Measurements from ENCODE around the gene ZDHHC1. TPM values are rescaled to one million over a fixed set of nuclear protein-coding genes. Genes with fewer than 3 reads are reported as not detected.

Gene ZDHHC1
- total RNA-seq, 4 donors from 2014 or later, result 7.5 to 26.7 (median 17.3) TPM

- Histone ChIP-seq H3K9me3 (no peaks in the 10 kb centered on the region), H3K4me3 (no peak overlapping the region), H3K36me3 (no peaks in the 10 kb centered on the region), H3K27ac (no peak overlapping the region), H3K27me3 (no peaks in the 10 kb centered on the region), H3K4me1 (no peaks in the 10 kb centered on the region)
- TF ChIP-seq, protein P1, sequence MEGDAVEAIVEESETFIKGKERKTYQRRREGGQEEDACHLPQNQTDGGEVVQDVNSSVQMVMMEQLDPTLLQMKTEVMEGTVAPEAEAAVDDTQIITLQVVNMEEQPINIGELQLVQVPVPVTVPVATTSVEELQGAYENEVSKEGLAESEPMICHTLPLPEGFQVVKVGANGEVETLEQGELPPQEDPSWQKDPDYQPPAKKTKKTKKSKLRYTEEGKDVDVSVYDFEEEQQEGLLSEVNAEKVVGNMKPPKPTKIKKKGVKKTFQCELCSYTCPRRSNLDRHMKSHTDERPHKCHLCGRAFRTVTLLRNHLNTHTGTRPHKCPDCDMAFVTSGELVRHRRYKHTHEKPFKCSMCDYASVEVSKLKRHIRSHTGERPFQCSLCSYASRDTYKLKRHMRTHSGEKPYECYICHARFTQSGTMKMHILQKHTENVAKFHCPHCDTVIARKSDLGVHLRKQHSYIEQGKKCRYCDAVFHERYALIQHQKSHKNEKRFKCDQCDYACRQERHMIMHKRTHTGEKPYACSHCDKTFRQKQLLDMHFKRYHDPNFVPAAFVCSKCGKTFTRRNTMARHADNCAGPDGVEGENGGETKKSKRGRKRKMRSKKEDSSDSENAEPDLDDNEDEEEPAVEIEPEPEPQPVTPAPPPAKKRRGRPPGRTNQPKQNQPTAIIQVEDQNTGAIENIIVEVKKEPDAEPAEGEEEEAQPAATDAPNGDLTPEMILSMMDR (IDR thresholded peaks at IDR 0.05), result peak in 3 of 4 experiments; percentile 18 to 39 (median 29)
- TF ChIP-seq EP300 (IDR thresholded peaks at IDR 0.05) (no peak), POLR2A (IDR thresholded peaks at IDR 0.05) (no peak)
- ATAC-seq, result no peak
Observed at GRCh38 chr16:67349172-67349571, 67.1 kb downstream of the ZDHHC1 start.

DNA sequence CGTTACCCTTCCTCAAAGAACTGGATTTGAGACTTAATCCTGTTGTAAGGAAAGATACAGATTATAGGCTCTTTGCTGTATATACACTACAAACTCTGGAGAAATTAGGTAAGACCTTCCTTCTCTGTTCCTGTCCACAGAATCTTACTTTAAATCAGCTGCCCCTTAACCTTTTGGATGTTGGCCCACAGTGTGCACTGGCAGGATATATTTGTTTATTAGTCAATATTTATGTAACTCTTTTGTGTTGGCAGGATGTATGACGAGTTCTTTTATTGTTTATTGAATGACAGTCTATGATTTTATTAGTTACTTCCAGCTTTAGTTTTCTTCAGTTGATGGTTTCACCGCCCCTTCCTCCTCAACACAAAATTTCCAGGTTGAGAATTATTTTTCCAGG, 69.9 kb downstream of the ZDHHC1 start:
- 69 to 82% methylated on average over 3 of the region's 3 CpGs for WGBS, 2 donors (ENCODE audit: low coverage in 1 of 2)
- no peaks in the 10 kb centered on the region for H3K27me3 ChIP-seq
- no peaks in the 10 kb centered on the region for H3K36me3 ChIP-seq
- H3K4me1 ChIP-seq, result no peaks in the 10 kb centered on the region
- ATAC-seq, result no peak
- H3K27ac ChIP-seq, result no peak overlapping the region
- H3K4me3 ChIP-seq, result no peak overlapping the region
- TF ChIP-seq, protein P1 (IDR thresholded peaks at IDR 0.05), result no peak
- TF ChIP-seq POLR2AphosphoS5 (IDR thresholded peaks at IDR 0.05), result no peak
- TF ChIP-seq EP300 (IDR thresholded peaks at IDR 0.05), result no peak
- TF ChIP-seq POLR2A (IDR thresholded peaks at IDR 0.05), result no peak
- H3K9me3 ChIP-seq, result no peaks in the 10 kb centered on the region

DNA sequence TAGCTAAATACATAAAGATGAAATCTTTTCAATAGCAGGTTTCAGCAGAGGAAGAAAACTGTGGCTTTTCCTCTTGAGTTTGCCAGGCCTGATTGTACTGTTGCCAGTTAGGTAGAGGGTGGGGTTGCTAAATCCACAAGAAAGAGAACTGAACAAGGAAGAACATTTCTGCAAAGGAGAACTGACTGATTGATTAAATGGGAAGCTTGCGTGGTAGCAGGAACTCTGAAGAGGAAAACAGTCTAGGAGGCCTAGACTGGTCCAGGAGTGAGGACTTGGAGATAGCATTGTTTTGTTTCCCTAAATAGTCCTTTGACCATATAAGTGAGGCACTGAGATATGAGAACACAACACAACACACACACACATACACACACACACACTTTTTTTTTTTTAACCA, 70.9 kb downstream of the ZDHHC1 start:
- H3K9me3 ChIP-seq, result no peaks in the 10 kb centered on the region
- 63 to 67% methylated on average over 1 of the region's 1 CpG for WGBS, 2 donors (ENCODE audit: low coverage in 1 of 2)
- no peak overlapping the region for H3K4me3 ChIP-seq
- no peak for ATAC-seq
- no peak for TF ChIP-seq POLR2AphosphoS5 (IDR thresholded peaks at IDR 0.05)
- no peak for TF ChIP-seq EP300 (IDR thresholded peaks at IDR 0.05)
- TF ChIP-seq POLR2A (IDR thresholded peaks at IDR 0.05), result no peak
- TF ChIP-seq, protein P1 (IDR thresholded peaks at IDR 0.05), result no peak
- no peaks in the 10 kb centered on the region for H3K36me3 ChIP-seq
- H3K27ac ChIP-seq, result no peak overlapping the region
- H3K27me3 ChIP-seq, result no peaks in the 10 kb centered on the region
- H3K4me1 ChIP-seq, result no peaks in the 10 kb centered on the region

Small RNA genes within 50 kb of the gene (small RNA-seq; reads per million reads assigned to genes)
- 0 reads per million in 4 donors for gene RNU1-123P

Other genes starting within 250 kb of the ZDHHC1 start
- 10 to 100 TPM; 23.0 to 78.9 (median 49.9) TPM for gene NOL3, start 245.9 kb downstream of the ZDHHC1 start, total RNA-seq
- gene MATCAP1, start 232.5 kb downstream of the ZDHHC1 start, total RNA-seq, result 10 to 100 TPM in 2 of 4 donors, 1 to 10 TPM in 2; 6.7 to 37.4 (median 19.2) TPM
- gene EXOC3L1, start 226.3 kb downstream of the ZDHHC1 start, total RNA-seq, result 1 to 10 TPM; 1.6 to 6.1 (median 2.6) TPM
- 10 to 100 TPM; 55.0 to 89.8 (median 76.2) TPM for gene E2F4, start 224.3 kb downstream of the ZDHHC1 start, total RNA-seq
- gene ELMO3, start 217.3 kb downstream of the ZDHHC1 start, total RNA-seq, result 1 to 10 TPM in 2 of 4 donors, under 1 TPM in 2; 0.15 to 3.9 (median 1.3) TPM
- 10 to 100 TPM; 15.4 to 34.7 (median 30.7) TPM for gene TMEM208, start 189.3 kb downstream of the ZDHHC1 start, total RNA-seq
- 10 to 100 TPM in 3 of 4 donors, 1 to 10 TPM in 1; 9.7 to 15.5 (median 12.9) TPM for gene FHOD1, start 169.0 kb downstream of the ZDHHC1 start, total RNA-seq
- under 1 TPM; 0.13 to 0.93 (median 0.21) TPM for gene SLC9A5, start 167.5 kb downstream of the ZDHHC1 start, total RNA-seq
- 10 to 100 TPM in 1 of 4 donors, 1 to 10 TPM in 3; 3.0 to 14.4 (median 6.1) TPM for gene PLEKHG4, start 136.9 kb downstream of the ZDHHC1 start, total RNA-seq
- under 1 TPM in 2 of 4 donors, not detected in 2; 0.13 to 0.19 TPM for gene KCTD19, start 89.7 kb downstream of the ZDHHC1 start, total RNA-seq
- under 1 TPM in 1 of 4 donors, not detected in 3; 0.27 TPM for gene LRRC36, start 89.7 kb downstream of the ZDHHC1 start, total RNA-seq
- 100 to 1,000 TPM in 1 of 4 donors, 10 to 100 TPM in 3; 14.8 to 111 (median 55.0) TPM for gene TPPP3, start 23.0 kb downstream of the ZDHHC1 start, total RNA-seq
- 1 to 10 TPM in 1 of 4 donors, under 1 TPM in 2, not detected in 1; 0.19 to 2.1 (median 0.27) TPM for gene HSD11B2, start 14.6 kb upstream of the ZDHHC1 start, total RNA-seq
- 100 to 1,000 TPM in 2 of 4 donors, 10 to 100 TPM in 2; 94.2 to 145 (median 110) TPM for gene ATP6V0D1, start 64.7 kb upstream of the ZDHHC1 start, total RNA-seq
- not detected for gene AGRP, start 67.1 kb upstream of the ZDHHC1 start, total RNA-seq
- gene RIPOR1, start 112.4 kb upstream of the ZDHHC1 start, total RNA-seq, result 100 to 1,000 TPM in 1 of 4 donors, 10 to 100 TPM in 3; 43.3 to 112 (median 64.9) TPM
- gene CTCF, start 146.0 kb upstream of the ZDHHC1 start, total RNA-seq, result 10 to 100 TPM; 26.4 to 44.8 (median 41.4) TPM
- gene CARMIL2, start 228.7 kb upstream of the ZDHHC1 start, total RNA-seq, result 1 to 10 TPM in 1 of 4 donors, under 1 TPM in 2, not detected in 1; 0.46 to 2.8 (median 0.47) TPM
- 10 to 100 TPM; 20.9 to 33.7 (median 24.4) TPM for gene ACD, start 243.8 kb upstream of the ZDHHC1 start, total RNA-seq
- 10 to 100 TPM in 1 of 4 donors, 1 to 10 TPM in 3; 5.9 to 13.4 (median 6.5) TPM for gene PARD6A, start 244.5 kb upstream of the ZDHHC1 start, total RNA-seq

All from gastroesophageal sphincter (tissue), 4 donors.